ENCODE data around the gene POU2F1. TPM values are rescaled to one million over a fixed set of nuclear protein-coding genes. Genes with fewer than 3 reads are reported as not detected.

Gene POU2F1
- total RNA-seq, 1 experiment from 2014 or later = 24.5 TPM

DNA sequence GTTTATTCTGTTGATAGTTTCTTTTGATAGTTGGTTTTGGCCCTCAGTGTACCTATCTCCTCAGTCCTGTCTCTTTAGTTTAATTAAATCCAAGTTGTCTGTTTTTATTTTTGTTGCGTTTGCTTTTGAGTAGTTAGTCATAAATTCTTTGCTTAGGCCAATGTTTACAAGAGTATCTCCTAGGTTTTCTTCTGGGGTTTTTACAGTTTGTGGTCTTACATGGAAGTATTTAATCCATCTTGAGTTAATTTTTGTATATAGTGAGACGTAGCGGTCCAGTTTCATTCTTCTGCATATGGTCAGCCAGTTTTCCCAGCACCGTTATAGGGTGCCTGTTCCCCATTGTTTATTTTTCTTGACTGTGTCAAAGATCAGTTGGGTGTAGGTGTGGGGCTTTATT lies 139.4 kb downstream of the POU2F1 start (continued):
- TF ChIP-seq, protein P1, sequence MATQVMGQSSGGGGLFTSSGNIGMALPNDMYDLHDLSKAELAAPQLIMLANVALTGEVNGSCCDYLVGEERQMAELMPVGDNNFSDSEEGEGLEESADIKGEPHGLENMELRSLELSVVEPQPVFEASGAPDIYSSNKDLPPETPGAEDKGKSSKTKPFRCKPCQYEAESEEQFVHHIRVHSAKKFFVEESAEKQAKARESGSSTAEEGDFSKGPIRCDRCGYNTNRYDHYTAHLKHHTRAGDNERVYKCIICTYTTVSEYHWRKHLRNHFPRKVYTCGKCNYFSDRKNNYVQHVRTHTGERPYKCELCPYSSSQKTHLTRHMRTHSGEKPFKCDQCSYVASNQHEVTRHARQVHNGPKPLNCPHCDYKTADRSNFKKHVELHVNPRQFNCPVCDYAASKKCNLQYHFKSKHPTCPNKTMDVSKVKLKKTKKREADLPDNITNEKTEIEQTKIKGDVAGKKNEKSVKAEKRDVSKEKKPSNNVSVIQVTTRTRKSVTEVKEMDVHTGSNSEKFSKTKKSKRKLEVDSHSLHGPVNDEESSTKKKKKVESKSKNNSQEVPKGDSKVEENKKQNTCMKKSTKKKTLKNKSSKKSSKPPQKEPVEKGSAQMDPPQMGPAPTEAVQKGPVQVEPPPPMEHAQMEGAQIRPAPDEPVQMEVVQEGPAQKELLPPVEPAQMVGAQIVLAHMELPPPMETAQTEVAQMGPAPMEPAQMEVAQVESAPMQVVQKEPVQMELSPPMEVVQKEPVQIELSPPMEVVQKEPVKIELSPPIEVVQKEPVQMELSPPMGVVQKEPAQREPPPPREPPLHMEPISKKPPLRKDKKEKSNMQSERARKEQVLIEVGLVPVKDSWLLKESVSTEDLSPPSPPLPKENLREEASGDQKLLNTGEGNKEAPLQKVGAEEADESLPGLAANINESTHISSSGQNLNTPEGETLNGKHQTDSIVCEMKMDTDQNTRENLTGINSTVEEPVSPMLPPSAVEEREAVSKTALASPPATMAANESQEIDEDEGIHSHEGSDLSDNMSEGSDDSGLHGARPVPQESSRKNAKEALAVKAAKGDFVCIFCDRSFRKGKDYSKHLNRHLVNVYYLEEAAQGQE (IDR thresholded peaks at IDR 0.05; ENCODE audit: low read depth) = no peak
- TF ChIP-seq POLR2AphosphoS5 (IDR thresholded peaks at IDR 0.05; ENCODE audit: low read depth, low read length) (no peak), ZNF274 (IDR thresholded peaks at IDR 0.05; ENCODE audit: low read depth, low read length) (no peak), EZH2phosphoT487 (IDR thresholded peaks at IDR 0.05; ENCODE audit: borderline replicate concordance) (no peak)
- TF ChIP-seq, protein P2, sequence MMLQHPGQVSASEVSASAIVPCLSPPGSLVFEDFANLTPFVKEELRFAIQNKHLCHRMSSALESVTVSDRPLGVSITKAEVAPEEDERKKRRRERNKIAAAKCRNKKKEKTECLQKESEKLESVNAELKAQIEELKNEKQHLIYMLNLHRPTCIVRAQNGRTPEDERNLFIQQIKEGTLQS (IDR thresholded peaks at IDR 0.05) = no peak

DNA sequence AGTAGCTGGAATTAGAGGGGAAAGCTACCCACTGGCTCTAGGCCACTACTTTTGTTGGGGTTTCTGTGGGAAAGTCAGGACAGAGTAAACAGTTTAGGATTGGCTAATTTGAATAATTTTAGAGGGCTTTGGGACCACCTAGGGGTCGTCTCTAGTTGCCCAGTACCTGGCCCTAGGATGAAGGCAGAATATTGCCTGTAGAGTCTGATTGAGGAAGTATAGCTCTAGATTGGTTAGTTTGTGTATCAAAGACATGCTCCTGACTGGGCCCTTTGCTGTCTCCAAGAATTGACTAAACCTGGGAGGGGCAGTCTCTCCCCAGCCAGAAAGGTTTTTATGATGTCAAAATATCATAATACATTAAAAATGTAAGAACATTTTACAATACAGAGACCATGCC lies 142.0 kb downstream of the POU2F1 start:
- POLR2A ChIA-PET = no interaction called here

More for the DNA sequence above, 142.0 kb downstream of the POU2F1 start:
- TF ChIP-seq ZFX (IDR thresholded peaks at IDR 0.05) (no peak), EZH2phosphoT487 (IDR thresholded peaks at IDR 0.05; ENCODE audit: borderline replicate concordance) (no peak), SIN3A (IDR thresholded peaks at IDR 0.05; ENCODE audit: low read depth) (no peak), CBX3 (IDR thresholded peaks at IDR 0.05; ENCODE audit: low read depth) (no peak), CEBPB (IDR thresholded peaks at IDR 0.05; ENCODE audit: low read depth) (no peak), POLR2AphosphoS5 (IDR thresholded peaks at IDR 0.05; ENCODE audit: low read depth, low read length) (no peak), YY1 (IDR thresholded peaks at IDR 0.05; ENCODE audit: extremely low read depth, insufficient replicate concordance, low read depth, low read length) (no peak), FOSL1 (IDR thresholded peaks at IDR 0.05; ENCODE audit: low read depth) (no peak), POLR2A (IDR thresholded peaks at IDR 0.05; ENCODE audit: borderline replicate concordance, extremely low read depth, insufficient read depth, insufficient read length) (no peak), RAD21 (IDR thresholded peaks at IDR 0.05; ENCODE audit: low read depth) (no peak), ZNF274 (IDR thresholded peaks at IDR 0.05; ENCODE audit: low read depth, low read length) (no peak), EGR1 (IDR thresholded peaks at IDR 0.05; ENCODE audit: low read depth) (no peak), TCF7L2 (IDR thresholded peaks at IDR 0.05; ENCODE audit: borderline replicate concordance, extremely low read depth, insufficient read depth, insufficient read length) (no peak), ELF1 (IDR thresholded peaks at IDR 0.05; ENCODE audit: borderline replicate concordance, low read depth) (no peak), JUND (IDR thresholded peaks at IDR 0.05) (no peak), SP1 (IDR thresholded peaks at IDR 0.05; ENCODE audit: low read depth) (no peak)
- TF ChIP-seq, protein P3, sequence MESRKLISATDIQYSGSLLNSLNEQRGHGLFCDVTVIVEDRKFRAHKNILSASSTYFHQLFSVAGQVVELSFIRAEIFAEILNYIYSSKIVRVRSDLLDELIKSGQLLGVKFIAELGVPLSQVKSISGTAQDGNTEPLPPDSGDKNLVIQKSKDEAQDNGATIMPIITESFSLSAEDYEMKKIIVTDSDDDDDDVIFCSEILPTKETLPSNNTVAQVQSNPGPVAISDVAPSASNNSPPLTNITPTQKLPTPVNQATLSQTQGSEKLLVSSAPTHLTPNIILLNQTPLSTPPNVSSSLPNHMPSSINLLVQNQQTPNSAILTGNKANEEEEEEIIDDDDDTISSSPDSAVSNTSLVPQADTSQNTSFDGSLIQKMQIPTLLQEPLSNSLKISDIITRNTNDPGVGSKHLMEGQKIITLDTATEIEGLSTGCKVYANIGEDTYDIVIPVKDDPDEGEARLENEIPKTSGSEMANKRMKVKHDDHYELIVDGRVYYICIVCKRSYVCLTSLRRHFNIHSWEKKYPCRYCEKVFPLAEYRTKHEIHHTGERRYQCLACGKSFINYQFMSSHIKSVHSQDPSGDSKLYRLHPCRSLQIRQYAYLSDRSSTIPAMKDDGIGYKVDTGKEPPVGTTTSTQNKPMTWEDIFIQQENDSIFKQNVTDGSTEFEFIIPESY (IDR thresholded peaks at IDR 0.05; ENCODE audit: extremely low read depth, insufficient replicate concordance, low read length) = no peak
- TF ChIP-seq, protein P4, sequence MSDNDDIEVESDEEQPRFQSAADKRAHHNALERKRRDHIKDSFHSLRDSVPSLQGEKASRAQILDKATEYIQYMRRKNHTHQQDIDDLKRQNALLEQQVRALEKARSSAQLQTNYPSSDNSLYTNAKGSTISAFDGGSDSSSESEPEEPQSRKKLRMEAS (IDR thresholded peaks at IDR 0.05) = no peak
- TF ChIP-seq, protein P2 (IDR thresholded peaks at IDR 0.05) = no peak
- H3K79me2 ChIP-seq (ENCODE audit: insufficient read depth, low read length) = peaks cover 37% of the 10 kb centered on the region
- no peak overlapping the region for H2AFZ ChIP-seq (ENCODE audit: low read depth, low read length, poor library complexity, severe bottlenecking)
- RAD21 ChIA-PET (ENCODE audit: low non-redundant PET in 1 of 2, low total read pairs in 2 of 2, uncharacterized antibody in 2 of 2, unreplicated experiment in 2 of 2) = no interaction called here
- DNase-seq (ENCODE audit: low read depth, low spot score) = no peak
- no peak overlapping the region for H3K9ac ChIP-seq (ENCODE audit: low read length)
- H3K4me2 ChIP-seq (ENCODE audit: low read length) = no peak overlapping the region
- no TSS peak for BruUV-seq (replicated peaks)
- CTCF ChIA-PET = no interaction called here
- H3K9me3 ChIP-seq (ENCODE audit: control insufficient read depth in 1 of 2, insufficient read depth in 1 of 2, low read depth in 1 of 2, low read length in 2 of 2) = no peaks in the 10 kb centered on the region
- ATAC-seq = no peak
- H3K36me3 ChIP-seq (ENCODE audit: control insufficient read depth in 1 of 2, insufficient read depth in 2 of 2, low read length in 2 of 2) = no peaks in the 10 kb centered on the region
- 0 out of 2 replicates have a peak, but pooled peaks cover 3% of the 10 kb centered on the region for H4K20me1 ChIP-seq (ENCODE audit: insufficient read depth)
- H3K27ac ChIP-seq (ENCODE audit: low read depth, low read length) = no peak overlapping the region
- intact Hi-C loops (cut with micrococcal nuclease) = no loop called here
- no peaks in the 10 kb centered on the region for H3K27me3 ChIP-seq (ENCODE audit: insufficient read depth, low read length)
- H3K9me2 ChIP-seq (ENCODE audit: insufficient read depth) = no peaks in the 10 kb centered on the region
- no peaks in the 10 kb centered on the region for H3K4me1 ChIP-seq (ENCODE audit: control insufficient read depth in 1 of 2, insufficient read depth in 2 of 2, low read length in 2 of 2)
- no peak overlapping the region for H3K4me3 ChIP-seq (replicated peaks in 1 of 2; ENCODE audit: low read depth in 1 of 2, low read length in 2 of 2)

Measured in HCT116 (cell line).